ENCODE results near the gene ROR1.

The ROR1 gene

GRCh38 chr1:64192290-64192689, 418.5 kb downstream of the ROR1 start:
- Histone ChIP-seq H3K4me3 (ENCODE audit: extremely low read depth, insufficient read depth, low read length, poor library complexity, severe bottlenecking) (no peak overlapping the region), H3K36me3 (ENCODE audit: control insufficient read depth, insufficient read depth, low read length) (no peaks in the 10 kb centered on the region), H3K27ac (ENCODE audit: low read depth, low read length, severe bottlenecking) (no peak overlapping the region), H3K9me3 (ENCODE audit: control insufficient read depth, low read length) (no peaks in the 10 kb centered on the region), H3K4me1 (ENCODE audit: control insufficient read depth, insufficient read depth, low read length, poor library complexity, severe bottlenecking) (peaks cover 17% of the 10 kb centered on the region)
- WGBS, 2 experiments (ENCODE audit: insufficient coverage in 2 of 2): 94 to 100% methylated on average over 1 to 4 of the region's 8 CpGs

GRCh38 chr1:64194168-64195080, 420.6 kb downstream of the ROR1 start:
- no peaks in the 10 kb centered on the region for H3K9me3 ChIP-seq (ENCODE audit: control insufficient read depth, low read length)
- no peak overlapping the region for H3K27ac ChIP-seq (ENCODE audit: low read depth, low read length, severe bottlenecking)
- 84 to 87% methylated on average over 7 of the region's 8 CpGs for WGBS, 2 experiments (ENCODE audit: insufficient coverage in 2 of 2)
- peaks cover 17% of the 10 kb centered on the region for H3K4me1 ChIP-seq (ENCODE audit: control insufficient read depth, insufficient read depth, low read length, poor library complexity, severe bottlenecking)
- H3K36me3 ChIP-seq (ENCODE audit: control insufficient read depth, insufficient read depth, low read length): no peaks in the 10 kb centered on the region
- no peak overlapping the region for H3K4me3 ChIP-seq (ENCODE audit: extremely low read depth, insufficient read depth, low read length, poor library complexity, severe bottlenecking)

- Histone ChIP-seq H3K36me3 (ENCODE audit: control insufficient read depth, insufficient read depth, low read length) (no peaks in the 10 kb centered on the region), H3K27ac (ENCODE audit: low read depth, low read length, severe bottlenecking) (no peak overlapping the region), H3K4me1 (ENCODE audit: control insufficient read depth, insufficient read depth, low read length, poor library complexity, severe bottlenecking) (peaks cover 17% of the 10 kb centered on the region), H3K4me3 (ENCODE audit: extremely low read depth, insufficient read depth, low read length, poor library complexity, severe bottlenecking) (no peak overlapping the region), H3K9me3 (ENCODE audit: control insufficient read depth, low read length) (no peaks in the 10 kb centered on the region)
- 100% methylated on average over 1 of the region's 1 CpG for whole genome bisulfite sequencing, 2 experiments (ENCODE audit: insufficient coverage in 2 of 2)
These were observed 421.2 kb downstream of the ROR1 start for GRCh38 chr1:64195081-64195395.

GRCh38 chr1:64196074-64196870, 422.5 kb downstream of the ROR1 start:
- no peak overlapping the region for H3K4me3 ChIP-seq (ENCODE audit: extremely low read depth, insufficient read depth, low read length, poor library complexity, severe bottlenecking)
- H3K36me3 ChIP-seq (ENCODE audit: control insufficient read depth, insufficient read depth, low read length): no peaks in the 10 kb centered on the region
- H3K9me3 ChIP-seq (ENCODE audit: control insufficient read depth, low read length): no peaks in the 10 kb centered on the region
- H3K27ac ChIP-seq (ENCODE audit: low read depth, low read length, severe bottlenecking): no peak overlapping the region
- H3K4me1 ChIP-seq (ENCODE audit: control insufficient read depth, insufficient read depth, low read length, poor library complexity, severe bottlenecking): peaks cover 17% of the 10 kb centered on the region
- 83 to 88% methylated on average over 6 of the region's 8 CpGs for WGBS, 2 experiments (ENCODE audit: insufficient coverage in 2 of 2)

- Histone ChIP-seq H3K4me3 (ENCODE audit: extremely low read depth, insufficient read depth, low read length, poor library complexity, severe bottlenecking) (no peak overlapping the region), H3K4me1 (ENCODE audit: control insufficient read depth, insufficient read depth, low read length, poor library complexity, severe bottlenecking) (peaks cover 17% of the 10 kb centered on the region), H3K9me3 (ENCODE audit: control insufficient read depth, low read length) (no peaks in the 10 kb centered on the region), H3K36me3 (ENCODE audit: control insufficient read depth, insufficient read depth, low read length) (no peaks in the 10 kb centered on the region), H3K27ac (ENCODE audit: low read depth, low read length, severe bottlenecking) (no peak overlapping the region)
- WGBS, 2 experiments (ENCODE audit: insufficient coverage in 2 of 2): 100% methylated on average over 1 to 2 of the region's 3 CpGs
These were observed 423.3 kb downstream of the ROR1 start for GRCh38 chr1:64197076-64197475.

- no CpG with 5 or more reads among the region's 2 CpGs for WGBS, 2 experiments (ENCODE audit: insufficient coverage in 2 of 2)
These were observed 425.3 kb downstream of the ROR1 start for GRCh38 chr1:64199154-64199553.

GRCh38 chr1:64200064-64200463, 426.2 kb downstream of the ROR1 start:
- Histone ChIP-seq H3K36me3 (ENCODE audit: control insufficient read depth, insufficient read depth, low read length) (no peaks in the 10 kb centered on the region), H3K4me3 (ENCODE audit: extremely low read depth, insufficient read depth, low read length, poor library complexity, severe bottlenecking) (no peak overlapping the region), H3K9me3 (ENCODE audit: control insufficient read depth, low read length) (no peaks in the 10 kb centered on the region), H3K27ac (ENCODE audit: low read depth, low read length, severe bottlenecking) (no peak overlapping the region), H3K4me1 (ENCODE audit: control insufficient read depth, insufficient read depth, low read length, poor library complexity, severe bottlenecking) (peaks cover 10% of the 10 kb centered on the region)
- WGBS, 2 experiments (ENCODE audit: insufficient coverage in 2 of 2): no CpG with 5 or more reads among the region's 1 CpG

More at GRCh38 chr1:64199154-64199553, 425.3 kb downstream of the ROR1 start:
- H3K4me3 ChIP-seq (ENCODE audit: extremely low read depth, insufficient read depth, low read length, poor library complexity, severe bottlenecking): no peak overlapping the region
- peaks cover 17% of the 10 kb centered on the region for H3K4me1 ChIP-seq (ENCODE audit: control insufficient read depth, insufficient read depth, low read length, poor library complexity, severe bottlenecking)
- H3K36me3 ChIP-seq (ENCODE audit: control insufficient read depth, insufficient read depth, low read length): no peaks in the 10 kb centered on the region
- no peaks in the 10 kb centered on the region for H3K9me3 ChIP-seq (ENCODE audit: control insufficient read depth, low read length)
- H3K27ac ChIP-seq (ENCODE audit: low read depth, low read length, severe bottlenecking): no peak overlapping the region

GRCh38 chr1:64203420-64203819, 429.6 kb downstream of the ROR1 start, which contains the start of gene UBE2U:
TSS of gene UBE2U (plus strand) at chr1:64203623. CDS start at chr1:64204051, 428 bp downstream.
- no peak within 1 kb of the TSS for H3K4me3 ChIP-seq (ENCODE audit: extremely low read depth, insufficient read depth, low read length, poor library complexity, severe bottlenecking)
- no peaks in the 10 kb centered on the region for H3K4me1 ChIP-seq (ENCODE audit: control insufficient read depth, insufficient read depth, low read length, poor library complexity, severe bottlenecking)
- 95 to 98% methylated on average over 22 to 23 of the region's 23 CpGs for WGBS, 2 experiments (ENCODE audit: insufficient coverage in 2 of 2)
- no peaks in the 10 kb centered on the region for H3K9me3 ChIP-seq (ENCODE audit: control insufficient read depth, low read length)
- H3K36me3 ChIP-seq (ENCODE audit: control insufficient read depth, insufficient read depth, low read length): no peaks in the 10 kb centered on the region
- H3K27ac ChIP-seq (ENCODE audit: low read depth, low read length, severe bottlenecking): no peak within 1 kb of the TSS

- WGBS, 2 experiments (ENCODE audit: insufficient coverage in 2 of 2): 60% methylated on average over 1 of the region's 2 CpGs; no CpG with 5 or more reads in 1 of the 2 experiments
- Histone ChIP-seq H3K4me1 (ENCODE audit: control insufficient read depth, insufficient read depth, low read length, poor library complexity, severe bottlenecking) (no peaks in the 10 kb centered on the region), H3K4me3 (ENCODE audit: extremely low read depth, insufficient read depth, low read length, poor library complexity, severe bottlenecking) (no peak overlapping the region), H3K27ac (ENCODE audit: low read depth, low read length, severe bottlenecking) (no peak overlapping the region), H3K9me3 (ENCODE audit: control insufficient read depth, low read length) (no peaks in the 10 kb centered on the region), H3K36me3 (ENCODE audit: control insufficient read depth, insufficient read depth, low read length) (no peaks in the 10 kb centered on the region)
These were observed 435.4 kb downstream of the ROR1 start for GRCh38 chr1:64209221-64209620.

- no peaks in the 10 kb centered on the region for H3K4me1 ChIP-seq (ENCODE audit: control insufficient read depth, insufficient read depth, low read length, poor library complexity, severe bottlenecking)
- H3K4me3 ChIP-seq (ENCODE audit: extremely low read depth, insufficient read depth, low read length, poor library complexity, severe bottlenecking): no peak overlapping the region
- H3K36me3 ChIP-seq (ENCODE audit: control insufficient read depth, insufficient read depth, low read length): no peaks in the 10 kb centered on the region
- H3K9me3 ChIP-seq (ENCODE audit: control insufficient read depth, low read length): no peaks in the 10 kb centered on the region
- H3K27ac ChIP-seq (ENCODE audit: low read depth, low read length, severe bottlenecking): no peak overlapping the region
These were observed 438.2 kb downstream of the ROR1 start for GRCh38 chr1:64212031-64212430.

- Histone ChIP-seq H3K27ac (ENCODE audit: low read depth, low read length, severe bottlenecking) (no peak overlapping the region), H3K4me3 (ENCODE audit: extremely low read depth, insufficient read depth, low read length, poor library complexity, severe bottlenecking) (no peak overlapping the region), H3K36me3 (ENCODE audit: control insufficient read depth, insufficient read depth, low read length) (no peaks in the 10 kb centered on the region), H3K4me1 (ENCODE audit: control insufficient read depth, insufficient read depth, low read length, poor library complexity, severe bottlenecking) (no peaks in the 10 kb centered on the region), H3K9me3 (ENCODE audit: control insufficient read depth, low read length) (no peaks in the 10 kb centered on the region)
- WGBS, 2 experiments (ENCODE audit: insufficient coverage in 2 of 2): 90 to 97% methylated on average over 3 of the region's 3 CpGs
These were observed 441.8 kb downstream of the ROR1 start for GRCh38 chr1:64215576-64215975.

Data from mesodermal cell (in vitro differentiated cells).